NCI-H1930 (cell line): ENCODE results near the gene DHRS2.
"Not testable (repeated sequence)": the region's sequence is repeated elsewhere in the genome, so short reads cannot be mapped to it uniquely, and the experiment has no call there.

ENCODE experiments used
- DNase-seq, 2 experiments: peaks; one replicate each; lab custom pipeline; 2025; lab: John Stamatoyannopoulos, UW

DHRS2 gene

GRCh38 chr14:23636317-23637211, at the start of gene DHRS2:
TSS of gene DHRS2 (plus strand) at chr14:23636364. CDS start at chr14:23638865, 2,501 bp downstream.
- DNase-seq, result no peak

GRCh38 chr14:23588884-23589598, 47.1 kb upstream of the DHRS2 start:
- peak; percentile 64 for DNase-seq

- no peak for DNase-seq
These were observed 46.6 kb upstream of the DHRS2 start for GRCh38 chr14:23589606-23590005.

GRCh38 chr14:23590198-23590597, 46.0 kb upstream of the DHRS2 start:
- DNase-seq, result no peak

- DNase-seq, result not testable (repeated sequence)
These were observed 42.0 kb upstream of the DHRS2 start for GRCh38 chr14:23594191-23594590.

GRCh38 chr14:23600322-23600707, 35.8 kb upstream of the DHRS2 start:
- DNase-seq, result no peak

GRCh38 chr14:23600806-23601205, 35.4 kb upstream of the DHRS2 start:
- no peak for DNase-seq

- no peak for DNase-seq
These were observed 34.7 kb upstream of the DHRS2 start for GRCh38 chr14:23601424-23601823.

- no peak for DNase-seq
These were observed 34.4 kb upstream of the DHRS2 start for GRCh38 chr14:23601845-23602180.

GRCh38 chr14:23602181-23603095, 33.7 kb upstream of the DHRS2 start:
- no peak for DNase-seq

- DNase-seq, result no peak
These were observed 33.1 kb upstream of the DHRS2 start for GRCh38 chr14:23603103-23603502.

- no peak for DNase-seq
These were observed 32.0 kb upstream of the DHRS2 start for GRCh38 chr14:23604148-23604547.

GRCh38 chr14:23604675-23605170, 31.4 kb upstream of the DHRS2 start:
- DNase-seq, result no peak

GRCh38 chr14:23605931-23606585, 30.1 kb upstream of the DHRS2 start:
- DNase-seq, result no peak

- no peak for DNase-seq
These were observed 27.7 kb upstream of the DHRS2 start for GRCh38 chr14:23608454-23608853.

- no peak for DNase-seq
These were observed 27.2 kb upstream of the DHRS2 start for GRCh38 chr14:23609001-23609400.

GRCh38 chr14:23609411-23610089, 26.6 kb upstream of the DHRS2 start:
- not testable (repeated sequence) for DNase-seq

- DNase-seq, result no peak
These were observed 25.9 kb upstream of the DHRS2 start for GRCh38 chr14:23610090-23610814.

GRCh38 chr14:23610815-23611289, 25.3 kb upstream of the DHRS2 start:
- no peak for DNase-seq

- no peak for DNase-seq
These were observed 23.8 kb upstream of the DHRS2 start for GRCh38 chr14:23612354-23612732.
